ENCODE results near the gene EAF2.

The EAF2 gene

DNA sequence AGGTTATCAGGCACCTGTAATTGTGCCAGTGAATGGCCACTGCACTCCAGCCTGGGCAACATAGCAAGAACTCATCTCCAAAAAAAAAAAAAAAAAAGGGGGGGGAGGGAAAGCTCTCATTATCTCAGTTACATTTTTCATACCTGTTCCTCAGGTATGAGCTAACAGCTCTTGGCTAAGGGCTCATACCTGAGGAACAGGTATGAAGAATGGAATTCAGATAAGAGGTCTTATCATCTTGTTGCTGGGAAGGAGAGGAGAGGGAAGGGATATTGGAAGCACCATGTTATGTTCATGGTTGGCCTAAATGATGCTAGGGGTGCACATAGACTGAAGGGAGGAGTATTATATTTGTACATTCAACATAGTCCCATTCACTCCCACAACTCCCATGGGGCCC is 61.8 kb downstream of the EAF2 start:
- Histone ChIP-seq H3K4me1 (ENCODE audit: control insufficient read depth, low read length) (no peaks in the 10 kb centered on the region), H3K27me3 (ENCODE audit: control insufficient read depth, low read length) (no peaks in the 10 kb centered on the region)
- TF ChIP-seq EZH2phosphoT487 (IDR thresholded peaks at IDR 0.05; ENCODE audit: borderline replicate concordance, low read length), result no peak
- no peak for TF ChIP-seq CTCF (IDR thresholded peaks at IDR 0.05; ENCODE audit: low read depth, low read length, poor library complexity, severe bottlenecking)

GRCh38 chr3:121897296-121897695 is 62.3 kb downstream of the EAF2 start:
- H4K20me1 ChIP-seq (ENCODE audit: control insufficient read depth, insufficient read depth, low read depth, low read length), result no peaks in the 10 kb centered on the region
- 0 out of 2 replicates have a peak, but pooled peaks cover 4% of the 10 kb centered on the region for H3F3A ChIP-seq (ENCODE audit: control insufficient read depth, insufficient read depth)
- H3K4me1 ChIP-seq (ENCODE audit: control insufficient read depth, low read length), result no peaks in the 10 kb centered on the region
- H3K27ac ChIP-seq (ENCODE audit: low read depth, low read length), result no peak overlapping the region
- no peaks in the 10 kb centered on the region for H3K27me3 ChIP-seq (ENCODE audit: control insufficient read depth, low read length)
- H3K9me2 ChIP-seq (replicated peaks; ENCODE audit: control insufficient read depth, low read length), result no peaks in the 10 kb centered on the region
- H3K9me3 ChIP-seq (ENCODE audit: control insufficient read depth, insufficient read depth, low read length), result no peaks in the 10 kb centered on the region
- TF ChIP-seq EZH2phosphoT487 (IDR thresholded peaks at IDR 0.05; ENCODE audit: borderline replicate concordance, low read length) (no peak), CTCF (IDR thresholded peaks at IDR 0.05; ENCODE audit: low read depth, low read length, poor library complexity, severe bottlenecking) (no peak)
- H3K79me2 ChIP-seq (ENCODE audit: control insufficient read depth, low read length), result no peaks in the 10 kb centered on the region
- peaks cover 69% of the 10 kb centered on the region for H3K36me3 ChIP-seq (ENCODE audit: control insufficient read depth, low read length)
- no peak overlapping the region for H3K4me2 ChIP-seq (ENCODE audit: low read length)
- no peak overlapping the region for H3K4me3 ChIP-seq (ENCODE audit: low read length)

More for the DNA sequence above, 61.8 kb downstream of the EAF2 start:
- Histone ChIP-seq H3K4me3 (ENCODE audit: low read length) (no peak overlapping the region), H3K36me3 (ENCODE audit: control insufficient read depth, low read length) (peaks cover 70% of the 10 kb centered on the region), H3K9me2 (replicated peaks; ENCODE audit: control insufficient read depth, low read length) (no peaks in the 10 kb centered on the region), H4K20me1 (ENCODE audit: control insufficient read depth, insufficient read depth, low read depth, low read length) (no peaks in the 10 kb centered on the region), H3K9me3 (ENCODE audit: control insufficient read depth, insufficient read depth, low read length) (no peaks in the 10 kb centered on the region), H3K27ac (ENCODE audit: low read depth, low read length) (no peak overlapping the region), H3F3A (ENCODE audit: control insufficient read depth, insufficient read depth) (0 out of 2 replicates have a peak, but pooled peaks cover 6% of the 10 kb centered on the region), H3K79me2 (ENCODE audit: control insufficient read depth, low read length) (no peaks in the 10 kb centered on the region), H3K4me2 (ENCODE audit: low read length) (no peak overlapping the region)

DNA sequence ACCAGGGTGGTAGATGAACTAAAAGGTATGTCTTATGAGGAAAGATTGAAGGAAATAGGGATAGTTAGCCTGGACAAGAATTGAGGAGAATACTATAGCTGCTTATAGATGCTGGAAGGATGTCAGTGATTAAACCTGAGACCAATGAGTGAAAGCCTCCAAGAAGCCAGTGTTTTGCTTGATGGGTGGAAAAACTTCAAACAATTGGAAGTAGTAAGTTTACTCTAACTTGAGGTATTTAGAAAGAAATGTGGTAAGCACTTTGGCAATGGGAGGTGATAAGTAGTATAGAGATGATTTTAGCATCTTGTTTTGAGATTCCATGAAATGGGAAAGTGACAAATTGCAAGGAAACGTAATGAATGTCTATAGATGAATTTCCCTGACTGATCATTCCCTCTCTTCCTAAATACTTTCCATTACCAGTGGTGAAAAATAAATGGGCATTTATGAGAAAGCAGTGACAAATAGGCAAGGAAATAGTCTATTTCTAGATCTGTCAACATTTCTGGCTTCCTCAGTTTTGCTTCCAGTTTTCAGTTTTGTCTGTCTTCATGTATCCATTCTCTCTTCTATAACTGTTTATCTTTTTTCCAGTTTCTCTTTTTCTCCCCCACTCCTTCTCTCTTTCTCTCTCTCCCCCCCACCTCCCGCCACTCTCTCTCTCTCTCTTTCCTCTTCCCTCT is 78.4 kb downstream of the EAF2 start:
- H3K27ac ChIP-seq (ENCODE audit: low read depth, low read length), result no peak overlapping the region
- no peaks in the 10 kb centered on the region for H3F3A ChIP-seq (ENCODE audit: control insufficient read depth, insufficient read depth)
- H3K36me3 ChIP-seq (ENCODE audit: control insufficient read depth, low read length), result peaks cover 81% of the 10 kb centered on the region
- TF ChIP-seq EZH2phosphoT487 (IDR thresholded peaks at IDR 0.05; ENCODE audit: borderline replicate concordance, low read length) (no peak), CTCF (IDR thresholded peaks at IDR 0.05; ENCODE audit: low read depth, low read length, poor library complexity, severe bottlenecking) (no peak)
- H3K4me3 ChIP-seq (ENCODE audit: low read length), result no peak overlapping the region
- H3K9me3 ChIP-seq (ENCODE audit: control insufficient read depth, insufficient read depth, low read length), result no peaks in the 10 kb centered on the region
- no peaks in the 10 kb centered on the region for H3K79me2 ChIP-seq (ENCODE audit: control insufficient read depth, low read length)
- H3K4me2 ChIP-seq (ENCODE audit: low read length), result no peak overlapping the region
- no peaks in the 10 kb centered on the region for H3K27me3 ChIP-seq (ENCODE audit: control insufficient read depth, low read length)
- no peaks in the 10 kb centered on the region for H3K9me2 ChIP-seq (replicated peaks; ENCODE audit: control insufficient read depth, low read length)
- 0 out of 2 replicates have a peak, but pooled peaks cover 3% of the 10 kb centered on the region for H3K4me1 ChIP-seq (ENCODE audit: control insufficient read depth, low read length)
- H4K20me1 ChIP-seq (ENCODE audit: control insufficient read depth, insufficient read depth, low read depth, low read length), result no peaks in the 10 kb centered on the region

Measured in DOHH2 (cell line).